Ramos (cell line): Measurements from ENCODE around the gene RAB11FIP5.
"Not testable (repeated sequence)": the region's sequence is repeated elsewhere in the genome, so short reads cannot be mapped to it uniquely, and the experiment has no call there.

Experiments used
- in situ Hi-C: fragments of 300-500 bp; cut with MboI; formaldehyde crosslinking; loops from one replicate; pipeline ENCODE4 v1.14.3; 2022; ENCODE audit warnings: low sequenced_read_pairs; ENCODE audit not compliant: unreplicated experiment

Gene RAB11FIP5

GRCh38 chr2:73071360-73072128, 41.2 kb downstream of the RAB11FIP5 start, which contains the start of gene SFXN5:
Gene SFXN5 (minus strand): TSS chr2:73071712. CDS start chr2:73071705, 7 bp downstream.
- in situ Hi-C loops: no loop called here

GRCh38 chr2:73070643-73071359, 41.9 kb downstream of the RAB11FIP5 start:
- in situ Hi-C loops: no loop called here

- in situ Hi-C loops: no loop called here
Observed at GRCh38 chr2:73069855-73070642, 42.7 kb downstream of the RAB11FIP5 start.

GRCh38 chr2:73069041-73069854, 43.5 kb downstream of the RAB11FIP5 start:
- in situ Hi-C loops: no loop called here

- in situ Hi-C loops: no loop called here
Observed at GRCh38 chr2:73068147-73068546, 44.6 kb downstream of the RAB11FIP5 start.

GRCh38 chr2:73067043-73067442, 45.7 kb downstream of the RAB11FIP5 start:
- in situ Hi-C loops: no loop called here

- in situ Hi-C loops: not testable (repeated sequence)
Observed at GRCh38 chr2:73065070-73065469, 47.7 kb downstream of the RAB11FIP5 start.

GRCh38 chr2:73063909-73064875, 48.6 kb downstream of the RAB11FIP5 start:
- in situ Hi-C loops: no loop called here

- in situ Hi-C loops: no loop called here
Observed at GRCh38 chr2:73063472-73063871, 49.3 kb downstream of the RAB11FIP5 start.

GRCh38 chr2:73059106-73059505, 53.6 kb downstream of the RAB11FIP5 start:
- in situ Hi-C loops: no loop called here

GRCh38 chr2:73054980-73055379, 57.8 kb downstream of the RAB11FIP5 start:
- in situ Hi-C loops: no loop called here

- in situ Hi-C loops: no loop called here
Observed at GRCh38 chr2:73053316-73054114, 59.2 kb downstream of the RAB11FIP5 start.

GRCh38 chr2:73050121-73050545, 62.6 kb downstream of the RAB11FIP5 start:
- in situ Hi-C loops: no loop called here

- in situ Hi-C loops: no loop called here
Observed at GRCh38 chr2:73043929-73044832, 68.6 kb downstream of the RAB11FIP5 start.

- in situ Hi-C loops: no loop called here
Observed at GRCh38 chr2:73043276-73043675, 69.5 kb downstream of the RAB11FIP5 start.

- in situ Hi-C loops: no loop called here
Observed at GRCh38 chr2:73037947-73038585, 74.7 kb downstream of the RAB11FIP5 start.
